Islet precursor cell (in vitro differentiated cells): ENCODE data around the gene RBM10.
"Not testable (repeated sequence)": the region's sequence is repeated elsewhere in the genome, so short reads cannot be mapped to it uniquely, and the experiment has no call there.

Source experiments
- DNase-seq: peaks from one replicate; pipeline ENCODE4 v3.0.0-alpha.2; 2018

The RBM10 gene

GRCh38 chrX:47144626-47145394, at the start of gene RBM10, which contains the start of gene NDUFB11:
RBM10 (plus strand) TSS chrX:47145221; CDS start chrX:47147482, 2,261 bp downstream.
NDUFB11 (minus strand) TSS chrX:47144702; CDS start chrX:47144679, 23 bp downstream.
- DNase-seq = peak; percentile 97

- DNase-seq = no peak
Measured at GRCh38 chrX:47097018-47097417, 48.0 kb upstream of the RBM10 start.

GRCh38 chrX:47098338-47099094, 46.5 kb upstream of the RBM10 start:
- DNase-seq = no peak

GRCh38 chrX:47101206-47101605, 43.8 kb upstream of the RBM10 start:
- DNase-seq = no peak

- not testable (repeated sequence) for DNase-seq
Measured at GRCh38 chrX:47110936-47111615, 33.9 kb upstream of the RBM10 start.

- DNase-seq = no peak
Measured at GRCh38 chrX:47112316-47112954, 32.6 kb upstream of the RBM10 start.

- DNase-seq = not testable (repeated sequence)
Measured at GRCh38 chrX:47116551-47117110, 28.4 kb upstream of the RBM10 start.

GRCh38 chrX:47124466-47124865, 20.6 kb upstream of the RBM10 start:
- not testable (repeated sequence) for DNase-seq

- DNase-seq = peak; percentile 95
Measured at GRCh38 chrX:47129157-47129898, 15.7 kb upstream of the RBM10 start.

GRCh38 chrX:47129899-47130358, 15.1 kb upstream of the RBM10 start:
- DNase-seq = peak; percentile 5

GRCh38 chrX:47133493-47133892, 11.5 kb upstream of the RBM10 start:
- no peak for DNase-seq

GRCh38 chrX:47135650-47136049, 9.4 kb upstream of the RBM10 start:
- DNase-seq = not testable (repeated sequence)

- no peak for DNase-seq
Measured at GRCh38 chrX:47138171-47138570, 6.8 kb upstream of the RBM10 start.

- DNase-seq = no peak
Measured at GRCh38 chrX:47143894-47144625, 961 bp upstream of the RBM10 start.

- no peak for DNase-seq
Measured at GRCh38 chrX:47145395-47146120, 537 bp downstream of the RBM10 start.

GRCh38 chrX:47146121-47146935, 1.3 kb downstream of the RBM10 start:
- no peak for DNase-seq

GRCh38 chrX:47146936-47147859, 2.2 kb downstream of the RBM10 start:
- DNase-seq = no peak

GRCh38 chrX:47148946-47149345, 3.9 kb downstream of the RBM10 start:
- no peak for DNase-seq
